ENCODE results near the gene EXOC6B. TPM values are rescaled to one million over a fixed set of nuclear protein-coding genes. Genes with fewer than 3 reads are reported as not detected.

Gene EXOC6B
- total and polyA plus RNA-seq, 2 of the 8 experiments (the other 6 are each of a cell fraction or from before 2014, with no cell fraction given), result 13.5 to 33.0 TPM

GRCh38 chr2:72757177-72757775 is 68.6 kb downstream of the EXOC6B start:
- no peak for FAIRE-seq
- POLR2A ChIA-PET (ENCODE audit: partially characterized antibody), result interaction anchor here (0.7 kb wide), 1 partner anchor 76 kb away, joined by 3 read pairs; no protein-coding TSS in a partner anchor

More at GRCh38 chr2:72757177-72757775, 68.6 kb downstream of the EXOC6B start:
- 87% methylated on average over 3 of the region's 3 CpGs; no CpG with 5 or more reads in 1 of the 2 experiments for WGBS, 2 experiments (ENCODE audit: extremely low coverage in 1 of 2, insufficient coverage in 1 of 2, insufficient read length in 1 of 2, insufficient replicate concordance in 2 of 2, low coverage in 1 of 2, low lambda C conversion rate in 2 of 2, missing lambda C conversion rate in 1 of 2)
- Histone ChIP-seq H3K36me3 (ENCODE audit: control insufficient read depth in 2 of 4, insufficient read depth in 4 of 4, low read length in 3 of 4) (no peaks in the 10 kb centered on the region; a peak in 1 of 8 replicates), H2BK120ac (replicated peaks; ENCODE audit: low read depth, low read length) (no peak overlapping the region), H3K9ac (replicated peaks in 1 of 4; ENCODE audit: extremely low read depth in 1 of 4, low read depth in 3 of 4, low read length in 3 of 4) (no peak overlapping the region), H4K8ac (ENCODE audit: extremely low read depth, insufficient read depth, low read length) (no peak overlapping the region), H2BK5ac (ENCODE audit: low read depth, low read length) (no peak overlapping the region), H3K27ac (ENCODE audit: low read depth, low read length) (no peak overlapping the region), H3K4me3 (ENCODE audit: extremely low read depth in 1 of 4, insufficient read depth in 2 of 4, low read depth in 3 of 4, low read length in 4 of 4) (no peak overlapping the region), H2BK20ac (ENCODE audit: low read length) (no peak overlapping the region), H3K79me1 (ENCODE audit: low read depth, low read length) (no peaks in the 10 kb centered on the region), H3K4ac (replicated peaks; ENCODE audit: insufficient read length, low read depth, low read length) (no peak overlapping the region), H3K79me2 (ENCODE audit: control insufficient read depth in 1 of 2, insufficient read depth in 2 of 2, low read length in 2 of 2) (no peaks in the 10 kb centered on the region; a peak in 1 of 4 replicates), H3K23ac (ENCODE audit: insufficient read length) (no peak overlapping the region), H3K4me2 (ENCODE audit: insufficient read depth in 1 of 2, low read depth in 2 of 2, low read length in 2 of 2) (no peak overlapping the region), H3K27me3 (replicated peaks in 1 of 4; ENCODE audit: control insufficient read depth in 3 of 4, extremely low read depth in 1 of 4, insufficient read depth in 3 of 4, low read length in 3 of 4) (no peaks in the 10 kb centered on the region), H4K91ac (replicated peaks; ENCODE audit: insufficient read length, low read length) (no peak overlapping the region), H2BK12ac (ENCODE audit: low read depth, low read length) (no peak overlapping the region), H2AFZ (ENCODE audit: low read length) (no peak overlapping the region), H2AK5ac (ENCODE audit: low read depth, low read length) (no peak overlapping the region), H3K18ac (ENCODE audit: extremely low read depth, low read length) (no peak overlapping the region), H3K14ac (ENCODE audit: insufficient read length) (no peak overlapping the region), H2BK15ac (ENCODE audit: low read length) (no peak overlapping the region), H3K23me2 (ENCODE audit: low read depth, low read length) (no peaks in the 10 kb centered on the region), H3K9me3 (ENCODE audit: insufficient read depth in 2 of 2, low read depth in 1 of 2, low read length in 1 of 2) (no peaks in the 10 kb centered on the region), H4K5ac (ENCODE audit: insufficient read length, low read depth, low read length) (no peak overlapping the region), H4K20me1 (replicated peaks in 1 of 2; ENCODE audit: control insufficient read depth in 1 of 2, insufficient read depth in 2 of 2, low read length in 2 of 2) (no peaks in the 10 kb centered on the region), H3K4me1 (replicated peaks in 1 of 4; ENCODE audit: control insufficient read depth in 3 of 4, insufficient read depth in 4 of 4, low read length in 3 of 4) (no peaks in the 10 kb centered on the region; a peak in 1 of 7 replicates), H3K56ac (replicated peaks; ENCODE audit: insufficient read length, low read depth, low read length) (no peak overlapping the region)
- no peak for DNase-seq (ENCODE audit: low read depth in 1 of 2, low spot score in 2 of 2)
- CTCF ChIA-PET (ENCODE audit: partially characterized antibody), result interaction anchor here (0.6 to 0.9 kb wide), 2 partner anchors 56 to 103 kb away, joined by 3 to 5 read pairs; no protein-coding TSS in a partner anchor
- no peak for TF ChIP-seq BCL11A (IDR thresholded peaks at IDR 0.05; ENCODE audit: low read depth in 2 of 2, low read length in 2 of 2)
- TF ChIP-seq EP300 (IDR thresholded peaks at IDR 0.05; ENCODE audit: borderline replicate concordance in 1 of 2, low read depth in 2 of 2, low read length in 2 of 2), result no peak
- no peak for TF ChIP-seq TAF7 (optimal IDR thresholded peaks at IDR 0.05; ENCODE audit: borderline replicate concordance, low read depth, low read length)
- no peak for TF ChIP-seq NRF1 (IDR thresholded peaks at IDR 0.05; ENCODE audit: low read depth, low read length)
- no peak for TF ChIP-seq SP2 (IDR thresholded peaks at IDR 0.05; ENCODE audit: low read length)
- no peak for TF ChIP-seq JUN (IDR thresholded peaks at IDR 0.05; ENCODE audit: low read depth, low read length)
- TF ChIP-seq SP4 (IDR thresholded peaks at IDR 0.05; ENCODE audit: low read length), result no peak
- no peak for TF ChIP-seq TEAD4 (IDR thresholded peaks at IDR 0.05; ENCODE audit: low read depth, low read length)
- no peak for TF ChIP-seq CHD1 (IDR thresholded peaks at IDR 0.05; ENCODE audit: low read depth, low read length)
